GM18868 (cell line): ENCODE results near the gene SGCA.

Experiments
- ATAC-seq: cut with Tn5 transposase; IDR thresholded peaks from one replicate; pipeline ENCODE4 v1.9.1; 2021; ENCODE audit warnings: mild to moderate bottlenecking, moderate library complexity; ENCODE audit not compliant: unreplicated experiment

Gene SGCA

DNA sequence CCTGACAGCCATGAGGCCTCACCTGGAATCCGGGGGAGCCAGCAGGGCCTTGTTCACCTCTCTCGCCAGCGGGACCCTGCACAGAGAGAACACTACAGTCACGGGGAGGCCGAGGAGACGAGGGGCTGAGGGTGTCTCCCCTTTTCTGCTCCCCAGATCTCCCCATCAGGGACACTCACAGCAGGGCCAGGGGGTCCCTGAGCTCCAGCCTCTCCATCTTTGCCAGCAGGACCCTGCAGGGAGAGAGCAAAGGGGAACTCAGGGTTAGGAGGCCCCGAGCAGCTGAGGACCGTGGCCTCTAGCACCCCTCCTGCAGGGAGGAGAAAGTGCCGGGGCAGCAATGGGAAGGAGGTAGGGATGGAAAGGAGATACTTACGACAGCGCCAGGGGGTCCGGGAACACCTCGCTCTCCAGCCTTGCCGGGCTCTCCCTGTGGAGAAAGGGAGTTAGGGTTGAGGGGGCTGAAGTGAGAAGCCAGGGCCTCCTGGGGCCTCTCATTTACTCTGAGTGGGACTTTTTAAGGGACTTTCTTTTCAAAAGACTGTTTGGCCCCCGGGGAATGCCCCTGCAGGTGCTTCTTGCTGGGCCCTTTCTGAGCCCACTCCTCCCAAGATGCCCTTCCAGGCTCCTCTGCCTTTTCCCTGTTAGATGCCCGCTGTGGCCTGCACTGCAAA, 26.9 kb downstream of the SGCA start:
- ATAC-seq, result no peak

DNA sequence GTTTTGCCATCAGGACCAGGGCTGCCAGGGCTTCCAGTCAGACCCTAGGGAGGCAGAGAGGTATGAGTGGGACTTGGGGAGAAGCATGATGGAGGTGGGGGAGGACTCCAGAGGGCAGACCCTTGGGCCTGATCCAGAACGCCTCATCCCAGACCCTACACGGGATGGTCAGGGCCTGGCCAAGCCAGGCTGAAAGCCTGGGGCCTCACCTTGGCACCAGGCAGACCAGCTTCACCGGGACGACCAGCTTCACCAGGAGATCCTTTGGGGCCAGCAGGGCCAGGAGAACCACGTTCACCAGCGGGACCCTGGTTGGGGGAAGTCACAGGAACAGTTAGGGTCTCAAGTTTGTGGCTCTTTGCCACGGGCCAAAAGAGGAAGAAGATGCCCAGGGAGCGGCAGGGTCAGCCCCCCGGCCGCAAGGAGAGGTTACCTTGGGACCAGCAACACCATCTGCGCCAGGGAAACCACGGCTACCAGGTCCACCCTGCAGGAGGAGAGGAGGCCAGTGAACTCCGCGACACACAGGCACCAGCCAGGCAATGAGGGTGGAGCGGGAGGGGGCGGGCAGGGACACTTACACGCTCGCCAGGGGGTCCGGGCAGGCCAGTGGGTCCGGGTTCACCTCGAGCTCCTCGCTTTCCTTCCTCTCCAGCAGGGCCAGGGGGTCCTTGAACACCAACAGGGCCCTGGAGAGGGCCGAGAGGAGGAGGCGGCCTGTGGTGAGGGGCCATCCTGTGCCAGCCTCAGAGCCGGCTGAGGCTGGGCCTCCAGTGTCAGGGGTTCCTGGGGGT, 28.5 kb downstream of the SGCA start:
- ATAC-seq, result no peak

DNA sequence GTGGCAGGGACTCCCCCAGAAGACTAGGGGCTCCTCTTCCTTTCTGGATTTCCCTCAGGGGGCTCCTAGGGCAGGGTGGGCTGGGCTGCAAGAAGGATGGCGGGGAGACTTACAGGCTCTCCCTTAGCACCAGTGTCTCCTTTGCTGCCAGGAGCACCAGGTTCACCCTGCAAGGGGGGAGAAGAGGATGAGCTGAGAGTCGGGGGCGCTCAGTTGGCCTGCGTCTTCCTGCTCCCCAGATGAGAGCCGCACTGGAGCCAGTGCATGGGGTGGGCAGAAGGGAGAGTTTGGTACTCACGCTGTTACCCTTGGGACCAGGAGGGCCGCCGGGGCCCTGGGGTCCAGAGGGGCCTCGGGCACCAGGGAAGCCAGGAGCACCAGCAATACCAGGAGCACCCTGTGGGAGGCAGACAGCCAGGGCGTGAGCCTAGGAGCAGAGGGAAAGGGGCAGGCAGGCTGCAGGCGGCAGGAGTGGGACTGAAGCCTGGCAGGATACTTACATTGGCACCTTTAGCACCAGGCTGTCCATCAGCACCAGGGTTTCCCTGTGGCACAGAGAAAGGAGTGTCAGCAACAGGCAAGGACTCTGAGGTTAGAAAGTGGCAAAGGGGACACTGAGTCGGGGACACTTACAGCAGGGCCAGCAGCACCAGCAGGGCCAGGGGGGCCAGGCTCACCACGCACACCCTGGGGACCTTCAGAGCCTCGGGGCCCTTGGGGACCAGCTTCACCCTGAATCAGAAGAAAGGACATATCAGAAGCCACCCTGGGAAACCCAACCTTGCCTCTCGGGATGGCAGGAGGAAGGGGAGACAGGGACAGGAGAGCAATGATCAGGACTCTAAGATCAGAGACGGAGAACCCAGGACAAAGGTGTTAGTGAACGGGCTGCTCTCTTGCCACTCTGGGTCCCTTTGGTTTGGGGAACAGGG, 29.4 kb downstream of the SGCA start:
- no peak for ATAC-seq

DNA sequence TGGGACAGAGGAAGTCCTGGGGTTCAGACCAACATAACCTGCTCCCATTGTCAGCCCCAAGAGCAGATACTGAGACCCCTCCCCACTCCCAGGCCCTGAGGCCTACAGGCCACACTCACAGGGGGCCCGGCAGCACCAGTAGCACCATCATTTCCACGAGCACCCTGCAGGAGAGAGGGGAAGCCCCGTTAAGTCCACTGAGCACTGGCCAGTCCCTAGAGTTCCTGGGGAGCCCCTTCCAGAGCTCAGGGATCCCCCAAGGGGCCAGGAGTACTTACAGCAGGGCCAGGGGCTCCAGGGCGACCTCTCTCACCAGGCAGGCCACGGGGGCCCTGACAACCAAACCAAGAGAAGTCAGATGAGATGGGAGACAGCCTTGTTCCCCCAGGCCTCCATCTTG, 30.2 kb downstream of the SGCA start:
- ATAC-seq, result no peak

DNA sequence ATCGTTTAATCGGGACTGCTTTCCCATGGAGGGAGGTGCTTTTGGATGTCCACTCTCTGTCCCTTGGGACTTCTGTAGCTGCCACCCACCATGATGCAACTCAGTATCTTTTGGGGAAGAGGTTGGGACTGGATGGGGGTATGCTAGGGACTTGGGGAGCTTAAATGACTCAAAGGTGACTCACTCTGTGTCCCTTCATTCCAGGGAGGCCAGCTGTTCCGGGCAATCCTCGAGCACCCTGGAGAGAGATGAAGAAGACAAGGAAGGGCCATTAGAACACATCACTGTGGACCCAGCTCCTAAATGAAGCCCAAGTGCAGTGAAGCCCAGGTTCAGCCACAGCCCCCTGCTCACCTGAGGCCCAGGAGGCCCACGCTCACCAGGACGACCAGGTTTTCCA, 31.0 kb downstream of the SGCA start:
- ATAC-seq, result no peak

DNA sequence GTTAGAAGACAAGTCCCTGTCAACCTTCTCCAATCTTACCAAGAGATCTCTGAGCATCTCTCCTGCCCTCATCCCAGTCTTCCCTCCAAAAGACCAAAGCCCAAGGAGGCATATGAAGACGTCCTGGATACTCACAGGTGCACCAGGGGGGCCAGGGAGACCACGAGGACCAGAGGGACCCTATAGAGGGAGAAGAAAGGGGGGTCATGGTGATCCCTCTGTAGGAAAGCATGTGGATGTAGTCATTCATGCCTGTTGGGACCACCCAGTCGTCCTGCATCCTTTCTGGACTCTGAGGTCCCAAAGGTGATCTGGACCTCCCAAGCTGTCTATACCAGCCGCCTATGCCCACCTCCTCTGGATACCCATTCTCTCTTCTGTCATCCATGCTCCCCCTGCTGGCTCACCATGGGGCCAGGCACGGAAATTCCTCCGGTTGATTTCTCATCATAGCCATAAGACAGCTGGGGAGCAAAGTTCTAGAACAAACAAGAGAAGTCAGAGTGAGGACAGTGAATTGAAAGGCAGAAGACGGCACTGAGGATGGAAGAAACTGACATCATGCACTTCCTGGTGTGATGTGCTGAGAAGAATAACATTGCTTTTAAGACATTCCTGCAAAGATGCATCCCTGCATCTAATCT, 32.3 kb downstream of the SGCA start:
- no peak for ATAC-seq

DNA sequence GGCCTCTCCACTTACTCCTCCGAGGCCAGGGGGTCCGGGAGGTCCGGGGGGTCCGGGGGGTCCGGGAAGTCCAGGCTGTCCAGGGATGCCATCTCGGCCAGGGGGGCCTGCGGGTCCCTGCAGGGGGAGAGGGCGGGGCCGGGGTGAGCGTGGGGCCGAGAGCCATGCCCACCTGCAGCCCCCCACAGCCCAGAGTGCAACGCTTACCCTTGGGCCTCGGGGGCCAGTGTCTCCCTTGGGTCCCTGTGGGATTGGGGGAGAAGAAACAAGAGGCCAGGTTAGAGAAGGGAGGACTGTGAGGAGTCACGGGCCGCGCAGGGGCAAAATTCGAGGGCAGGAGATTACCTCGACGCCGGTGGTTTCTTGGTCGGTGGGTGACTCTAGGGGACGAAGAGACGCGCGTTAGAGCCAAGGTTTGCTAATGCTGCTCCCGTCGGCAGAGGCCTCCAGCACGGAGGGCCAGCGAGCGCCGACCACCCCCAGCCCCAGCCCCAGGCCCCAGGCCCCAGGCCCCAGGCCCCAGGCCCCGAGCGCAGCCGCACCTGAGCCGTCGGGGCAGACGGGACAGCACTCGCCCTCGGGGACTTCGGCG, 33.5 kb downstream of the SGCA start:
- no peak for ATAC-seq

DNA sequence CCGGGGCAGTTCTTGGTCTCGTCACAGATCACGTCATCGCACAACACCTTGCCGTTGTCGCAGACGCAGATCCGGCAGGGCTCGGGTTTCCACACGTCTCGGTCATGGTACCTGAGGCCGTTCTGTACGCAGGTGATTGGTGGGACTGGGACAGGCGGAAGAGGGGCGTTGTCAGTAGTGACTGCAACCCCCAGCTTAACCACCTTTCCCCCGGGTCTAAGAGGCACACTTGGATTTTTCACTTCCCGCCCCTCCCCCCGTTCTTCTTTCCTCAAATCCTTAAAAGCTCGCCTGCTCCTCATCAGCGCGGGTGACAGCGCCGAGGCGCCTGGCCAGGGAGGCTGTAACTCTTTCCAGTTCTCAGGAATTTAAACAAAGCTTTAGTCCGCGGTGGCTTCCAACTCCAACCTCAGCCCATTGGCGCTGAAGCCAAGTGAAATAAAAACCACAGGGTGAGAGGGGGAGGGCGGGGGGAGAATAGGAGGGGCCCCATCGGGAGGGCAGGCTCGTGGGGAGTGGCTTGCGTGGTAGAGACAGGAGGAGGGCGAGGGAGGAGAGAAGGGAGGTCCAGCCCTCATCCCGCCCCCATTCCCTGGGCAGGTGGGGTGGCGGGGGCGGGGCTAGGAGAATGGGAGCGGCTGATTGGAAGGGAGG, 34.1 kb downstream of the SGCA start:
- peak; percentile 39 for ATAC-seq

DNA sequence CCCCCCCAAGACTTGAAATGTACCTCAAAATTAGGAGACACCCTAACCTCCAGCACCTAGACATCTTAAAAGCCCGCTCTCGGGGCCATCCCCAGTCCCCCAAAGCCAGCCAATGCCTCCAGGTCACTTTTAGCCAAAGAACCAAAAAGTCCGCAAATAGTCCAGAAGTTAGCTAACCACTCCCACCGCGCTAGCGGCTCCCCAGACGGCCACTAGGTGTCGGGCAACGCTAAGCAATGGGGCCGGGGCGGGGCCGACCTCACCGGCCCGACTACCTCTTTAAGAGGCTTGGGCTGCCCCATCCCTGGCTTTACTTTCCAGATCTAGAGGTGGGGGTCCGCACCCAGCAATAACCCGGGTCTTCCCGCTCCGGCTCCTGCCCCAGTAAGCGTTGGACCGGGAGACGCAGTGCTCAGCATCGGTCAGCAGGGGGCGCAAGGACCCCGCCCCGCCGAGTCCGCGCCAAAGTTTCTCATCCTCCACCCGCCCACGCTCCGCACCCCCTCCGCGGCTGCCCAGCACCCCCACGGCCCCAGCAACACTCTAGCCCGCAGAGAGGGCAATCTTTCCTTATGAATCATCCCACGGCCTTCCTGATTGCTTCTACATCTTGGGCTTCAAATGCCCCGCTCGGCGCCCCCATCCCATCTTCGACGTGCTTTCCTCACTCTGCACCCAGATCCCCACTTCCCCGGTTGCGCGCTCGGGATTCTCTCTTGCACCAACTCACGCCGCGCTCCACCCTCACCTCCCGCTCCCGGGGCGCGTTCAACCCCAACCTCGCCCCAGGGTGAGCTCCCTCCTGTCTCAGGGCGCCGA, 34.9 kb downstream of the SGCA start:
- ATAC-seq, result peak; percentile 60

DNA sequence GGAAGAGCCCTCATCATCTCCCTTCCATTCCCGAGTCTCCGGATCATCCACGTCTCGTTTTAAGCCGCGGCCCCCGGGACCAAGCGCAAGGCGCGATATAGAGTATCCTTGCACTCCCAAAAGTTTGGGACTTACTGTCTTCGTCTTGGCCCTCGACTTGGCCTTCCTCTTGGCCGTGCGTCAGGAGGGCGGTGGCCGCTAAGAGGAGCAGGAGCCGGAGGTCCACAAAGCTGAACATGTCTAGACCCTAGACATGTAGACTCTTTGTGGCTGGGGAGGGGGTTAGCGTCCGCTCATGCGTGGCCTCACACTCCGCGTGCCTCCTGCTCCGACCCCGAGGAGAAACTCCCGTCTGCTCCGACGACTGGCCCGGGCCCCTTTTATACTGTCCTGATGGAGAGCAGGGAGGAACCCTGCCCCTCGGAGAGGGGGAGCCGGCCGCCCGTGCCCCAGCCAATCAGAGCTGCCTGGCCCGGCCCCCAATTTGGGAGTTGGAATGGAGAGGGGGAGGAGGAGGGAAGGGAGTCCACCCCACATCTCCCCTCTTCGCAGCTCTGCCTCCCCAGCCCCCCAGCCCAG, 35.6 kb downstream of the SGCA start, which contains the start of gene COL1A1:
COL1A1 (minus strand) TSS at position 356 of the 579 bp plus-strand sequence; CDS start at position 238, 118 bp downstream.
- ATAC-seq, result no peak

DNA sequence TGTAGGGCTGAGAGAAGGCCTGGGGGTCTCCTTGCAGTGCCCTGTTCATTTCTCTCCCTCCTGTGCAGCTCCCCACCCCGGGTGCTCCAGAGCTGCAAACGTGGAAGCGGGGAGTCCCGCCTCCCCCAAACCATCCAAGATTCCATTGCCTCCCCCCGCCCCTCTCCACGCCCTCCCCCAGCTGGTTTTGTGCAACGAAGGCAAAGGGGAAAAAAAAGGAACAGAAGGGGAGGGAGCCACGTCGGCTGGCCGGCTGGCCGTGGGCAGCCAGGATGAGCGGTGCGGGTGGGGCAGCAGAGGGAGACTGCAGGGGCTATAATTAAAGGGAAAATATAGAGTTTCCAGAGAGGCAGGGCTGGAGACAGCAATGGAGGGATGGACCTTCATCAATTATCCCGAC, 37.3 kb downstream of the SGCA start:
- no peak for ATAC-seq

DNA sequence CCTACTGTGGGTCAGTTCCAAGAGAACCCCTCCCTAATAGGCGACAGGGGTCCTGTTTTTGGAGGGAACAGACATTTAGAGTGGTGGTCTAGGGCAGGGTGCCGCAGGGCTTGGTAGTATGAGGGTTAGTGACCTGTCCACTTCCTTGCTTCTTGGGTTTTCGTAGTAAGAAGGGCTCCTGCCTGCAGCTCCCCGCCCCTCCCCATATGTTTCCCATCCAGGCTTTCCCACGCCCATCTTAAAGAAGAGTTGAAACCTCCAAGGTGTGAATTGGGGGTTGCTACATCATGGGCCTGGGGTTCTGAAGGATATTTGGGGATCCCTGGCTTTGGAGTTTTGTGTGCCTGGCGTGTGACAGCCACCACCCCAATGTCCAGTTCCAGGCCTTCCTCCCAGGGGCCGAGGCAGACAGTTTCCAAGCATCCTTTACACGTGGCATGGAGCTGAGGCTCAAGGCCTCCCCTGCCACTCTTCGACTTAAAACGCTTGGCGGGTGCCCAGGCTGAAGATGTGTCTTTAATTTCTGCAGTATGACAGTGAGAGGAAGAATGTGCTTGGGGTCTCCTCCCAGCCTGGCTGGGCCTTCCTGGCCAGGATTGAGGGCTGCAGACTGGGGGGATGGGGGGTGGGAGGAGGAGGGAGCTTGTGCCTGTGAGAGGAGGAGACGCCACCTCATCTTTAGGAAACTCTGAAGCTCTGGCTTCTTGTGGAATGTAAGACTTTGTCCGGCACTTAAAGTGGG, 38.0 kb downstream of the SGCA start:
- no peak for ATAC-seq

DNA sequence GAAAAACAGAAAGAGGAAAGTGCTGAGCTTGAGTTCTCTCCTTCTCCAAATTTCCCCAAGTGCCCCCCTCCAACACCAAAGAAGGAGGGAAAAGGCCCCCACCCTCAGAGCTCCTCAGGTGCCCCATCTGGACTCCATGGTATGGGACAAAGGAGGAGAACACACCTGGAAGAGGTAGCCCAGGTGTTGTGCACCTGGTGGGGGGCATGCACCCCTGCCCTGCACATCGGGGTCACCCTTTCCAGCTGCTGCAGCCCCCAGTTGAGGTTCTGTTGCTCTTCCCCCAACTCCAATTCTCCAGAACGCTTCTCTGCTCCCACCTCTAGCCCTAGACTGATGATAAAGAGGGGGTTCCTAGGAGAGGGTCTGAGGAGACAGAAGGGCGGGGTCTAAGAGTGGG, 38.6 kb downstream of the SGCA start:
- no peak for ATAC-seq

DNA sequence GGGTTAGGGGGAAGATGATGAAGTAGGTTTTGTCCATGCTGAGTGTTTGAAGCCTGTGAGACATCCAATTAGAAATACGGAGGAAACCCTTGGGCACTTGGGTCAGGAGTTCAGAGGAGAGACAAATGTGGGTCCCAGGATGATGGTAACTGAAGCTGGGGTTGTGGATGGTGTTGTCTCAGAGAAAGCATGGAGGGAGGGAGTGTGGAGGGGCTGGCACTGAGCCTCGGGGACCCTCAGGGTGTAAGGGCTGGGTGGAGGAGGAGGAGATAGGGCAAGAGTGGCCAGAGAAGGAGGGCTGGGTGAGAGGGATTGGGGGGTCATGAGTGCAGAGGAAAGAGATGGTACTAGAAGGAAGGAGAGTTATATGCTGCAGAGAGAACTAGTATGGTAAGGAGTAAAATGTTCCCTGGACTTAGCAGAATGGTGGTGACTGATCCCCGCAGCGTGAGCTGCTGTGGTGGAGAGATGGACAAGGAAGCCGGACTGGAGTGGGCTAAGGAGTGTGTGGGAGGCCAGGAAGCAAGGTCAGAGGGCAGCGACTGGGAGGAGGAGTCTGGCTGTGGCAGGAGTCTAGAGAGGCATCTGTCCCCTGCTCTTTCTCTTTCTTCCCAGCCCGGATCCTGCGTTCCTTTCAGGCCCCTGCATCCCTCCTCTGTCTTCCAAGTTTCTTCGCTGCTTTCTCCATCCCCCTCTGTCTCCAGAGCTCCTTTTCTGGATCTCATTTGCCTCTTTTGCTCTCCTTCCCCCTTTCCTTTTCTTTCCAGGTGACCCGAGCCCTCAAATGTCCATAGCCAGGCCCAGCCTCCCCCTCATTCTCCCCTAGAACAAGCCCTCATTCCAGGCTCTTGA, 39.5 kb downstream of the SGCA start:
- ATAC-seq, result no peak

DNA sequence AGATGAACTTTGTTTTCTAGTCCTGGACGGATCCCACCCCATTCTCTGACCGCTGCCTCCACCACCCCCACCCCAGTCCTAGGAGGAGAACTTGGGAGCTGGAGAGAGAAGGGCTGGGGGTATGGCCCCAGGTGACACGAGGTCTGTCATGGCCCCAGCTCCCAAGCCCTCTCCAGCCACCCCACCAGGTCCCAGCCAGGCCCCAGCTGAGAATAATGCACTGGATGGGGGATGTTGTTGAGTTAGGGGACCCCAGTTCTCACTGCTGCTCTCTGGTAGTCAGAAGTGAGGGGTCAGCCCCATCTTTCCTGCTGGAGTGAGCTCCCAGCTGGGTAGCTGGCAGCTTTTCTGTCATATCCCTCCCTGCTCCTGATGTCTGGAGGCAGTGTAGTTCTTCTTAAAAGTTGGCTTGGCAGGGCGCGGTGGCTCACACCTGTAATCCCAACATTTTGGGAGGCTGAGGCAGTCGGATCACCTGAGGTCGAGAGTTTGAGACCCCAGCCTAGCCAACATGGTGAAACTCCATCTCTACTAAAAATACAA, 40.2 kb downstream of the SGCA start:
- no peak for ATAC-seq

DNA sequence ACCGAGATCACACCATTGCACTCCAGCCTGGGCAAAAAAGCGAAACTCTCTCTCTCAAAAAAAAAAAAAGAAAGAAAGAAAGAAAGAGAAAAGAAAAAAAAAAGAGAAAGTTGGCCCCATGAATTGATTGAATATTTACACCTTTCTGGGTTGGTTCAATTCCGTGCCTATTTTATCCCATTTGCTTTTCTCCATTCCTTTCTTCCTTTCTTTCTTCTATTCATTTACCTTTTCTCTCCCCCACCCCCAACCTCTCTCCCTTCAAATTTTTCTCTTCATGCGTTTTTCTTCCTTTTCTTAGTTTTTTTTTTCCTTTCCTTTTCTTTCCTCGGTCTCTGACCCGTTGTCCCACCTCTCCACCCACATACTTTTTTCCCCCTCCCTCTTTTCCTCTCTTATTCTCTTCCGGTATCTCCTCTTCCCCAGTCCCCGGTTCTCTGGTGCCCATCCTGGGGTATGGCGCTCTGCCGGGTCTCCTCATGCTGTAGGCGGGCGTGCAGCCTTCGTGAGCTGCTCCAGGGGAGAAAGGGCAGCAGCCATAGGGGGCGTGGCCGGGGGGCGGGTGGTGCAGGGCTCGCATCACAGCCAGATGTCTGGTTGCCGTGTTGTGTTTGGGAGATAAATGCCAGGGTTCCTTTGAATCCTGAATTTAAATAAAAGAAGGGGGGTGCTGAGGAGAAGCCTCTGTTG, 40.9 kb downstream of the SGCA start:
- ATAC-seq, result no peak
